NK-92 (cell line): ENCODE measurements around the gene YJU2.

Experiments used
- DNase-seq: peaks from one replicate; lab custom pipeline; 2025; ENCODE audit not compliant: unreplicated experiment; lab: John Stamatoyannopoulos, UW

The YJU2 gene

GRCh38 chr19:4295972-4296771, 49.3 kb downstream of the YJU2 start:
- no peak for DNase-seq

GRCh38 chr19:4297901-4298809, 51.3 kb downstream of the YJU2 start:
- DNase-seq, result no peak

GRCh38 chr19:4298810-4299550, 52.1 kb downstream of the YJU2 start:
- no peak for DNase-seq

GRCh38 chr19:4300589-4300988, 53.7 kb downstream of the YJU2 start:
- no peak for DNase-seq

GRCh38 chr19:4301590-4302242, 54.8 kb downstream of the YJU2 start:
- DNase-seq, result no peak

GRCh38 chr19:4302243-4302640, 55.4 kb downstream of the YJU2 start, which contains the start of gene TMIGD2:
TMIGD2 (minus strand) TSS chr19:4302389; CDS start chr19:4302385, 4 bp downstream.
- DNase-seq, result no peak

- DNase-seq, result no peak
These were observed 57.1 kb downstream of the YJU2 start for GRCh38 chr19:4303819-4304537.

GRCh38 chr19:4304538-4305256, 57.8 kb downstream of the YJU2 start, which contains the start of gene FSD1:
FSD1 (plus strand) TSS chr19:4304598; CDS start chr19:4304747, 149 bp downstream.
- no peak for DNase-seq

GRCh38 chr19:4305257-4305612, 58.4 kb downstream of the YJU2 start:
- DNase-seq, result no peak

GRCh38 chr19:4305659-4306058, 58.8 kb downstream of the YJU2 start:
- DNase-seq, result no peak

GRCh38 chr19:4310247-4311121, 63.6 kb downstream of the YJU2 start:
- DNase-seq, result no peak

- no peak for DNase-seq
These were observed 67.1 kb downstream of the YJU2 start for GRCh38 chr19:4313847-4314490.

- no peak for DNase-seq
These were observed 70.1 kb downstream of the YJU2 start for GRCh38 chr19:4316956-4317355.

GRCh38 chr19:4318460-4318859, 71.6 kb downstream of the YJU2 start:
- no peak for DNase-seq
